ENCODE measurements around the gene KRT6C. TPM values are rescaled to one million over a fixed set of nuclear protein-coding genes. Genes with fewer than 3 reads are reported as not detected.

The KRT6C gene
- total RNA-seq, 4 donors from 2014 or later: not detected

- H3K4me3 ChIP-seq: no peak within 1 kb of the TSS
- 91% methylated on average over 20 of the region's 29 CpGs for WGBS
- no peaks in the 10 kb centered on the region for H3K36me3 ChIP-seq
- peak; percentile 82 for DNase-seq (ENCODE audit: extremely low spot score)
- H3K9me3 ChIP-seq: no peaks in the 10 kb centered on the region
- no peak within 1 kb of the TSS for H3K27ac ChIP-seq (replicated peaks in 1 of 4)
- H3K27me3 ChIP-seq: peaks cover 0 to 6% (median 0%) of the 10 kb centered on the region in 4 donors
- intact Hi-C loops (cut with DNase I): no loop called here
- peaks cover 0 to 7% (median 0%) of the 10 kb centered on the region in 4 donors for H3K4me1 ChIP-seq
- no peak for TF ChIP-seq EP300 (IDR thresholded peaks at IDR 0.05)
- no peak for TF ChIP-seq POLR2A (IDR thresholded peaks at IDR 0.05; ENCODE audit: low read depth)
- no peak for TF ChIP-seq POLR2AphosphoS5 (IDR thresholded peaks at IDR 0.05)
- no peak for TF ChIP-seq CTCF (IDR thresholded peaks at IDR 0.05)
Measured at GRCh38 chr12:52519826-52520662, 46.4 kb upstream of the KRT6C start, which contains the start of gene KRT5. Gene KRT5 (minus strand): TSS chr12:52520394. CDS start chr12:52520296, 98 bp downstream.

GRCh38 chr12:52519387-52519703 lies 45.7 kb upstream of the KRT6C start:
- Histone ChIP-seq H3K27ac (replicated peaks in 1 of 4) (no peak overlapping the region), H3K4me1 (peaks cover 0 to 7% (median 0%) of the 10 kb centered on the region in 4 donors), H3K36me3 (no peaks in the 10 kb centered on the region), H3K27me3 (peaks cover 0 to 4% (median 0%) of the 10 kb centered on the region in 4 donors), H3K4me3 (no peak overlapping the region), H3K9me3 (no peaks in the 10 kb centered on the region)
- intact Hi-C loops (cut with DNase I): no loop called here
- DNase-seq (ENCODE audit: extremely low spot score): peak; percentile 60
- 83% methylated on average over 2 of the region's 3 CpGs for WGBS
- TF ChIP-seq EP300 (IDR thresholded peaks at IDR 0.05): no peak
- TF ChIP-seq CTCF (IDR thresholded peaks at IDR 0.05): no peak
- TF ChIP-seq POLR2AphosphoS5 (IDR thresholded peaks at IDR 0.05): no peak
- TF ChIP-seq POLR2A (IDR thresholded peaks at IDR 0.05; ENCODE audit: low read depth): no peak

DNA sequence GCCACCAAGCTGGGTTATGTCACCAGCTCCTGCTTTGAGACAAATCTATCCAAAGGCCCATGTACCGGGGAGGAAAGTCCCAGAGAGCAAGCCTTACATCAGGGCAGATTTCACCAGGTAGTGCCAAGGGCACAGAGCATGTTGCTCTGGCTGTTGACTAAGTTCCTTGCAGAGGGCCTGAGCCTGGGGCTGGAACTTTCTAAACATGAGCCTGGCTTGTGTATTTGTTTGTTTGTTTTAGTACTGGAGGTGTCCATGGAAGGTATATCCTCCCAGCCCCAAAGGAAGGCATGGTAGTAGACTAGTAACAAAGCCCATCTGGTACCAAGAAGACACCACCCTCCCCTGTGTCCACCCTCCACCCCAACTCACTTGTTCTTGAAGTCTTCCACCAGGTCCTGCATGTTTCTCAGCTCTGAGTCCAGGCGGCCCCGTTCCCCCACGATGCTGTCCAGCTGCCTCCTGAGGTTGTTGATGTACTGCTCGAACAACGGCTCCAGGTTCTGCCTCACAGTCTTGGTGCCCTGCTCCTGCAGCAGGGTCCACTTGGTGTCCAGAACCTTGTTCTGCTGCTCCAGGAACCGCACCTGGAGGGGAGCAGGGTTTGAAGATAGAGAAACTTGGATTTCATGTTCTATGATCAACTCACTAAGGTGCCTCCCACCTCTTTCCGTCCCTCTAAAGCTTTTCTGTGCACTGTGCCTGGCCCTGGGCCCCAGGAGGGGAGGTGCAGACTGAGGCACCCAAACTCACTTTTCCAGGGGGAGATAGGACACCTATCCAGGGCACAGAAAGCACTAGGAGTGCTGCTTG lies 45.2 kb upstream of the KRT6C start:
- intact Hi-C loops (cut with DNase I): no loop called here
- Histone ChIP-seq H3K4me3 (no peak overlapping the region), H3K27ac (replicated peaks in 1 of 4) (no peak overlapping the region), H3K9me3 (no peaks in the 10 kb centered on the region), H3K4me1 (peaks cover 0 to 7% (median 0%) of the 10 kb centered on the region in 4 donors), H3K36me3 (no peaks in the 10 kb centered on the region), H3K27me3 (no peaks in the 10 kb centered on the region)
- WGBS: 85% methylated on average over 8 of the region's 8 CpGs
- peak; percentile 85 for DNase-seq (ENCODE audit: extremely low spot score)
- no peak for TF ChIP-seq CTCF (IDR thresholded peaks at IDR 0.05)
- no peak for TF ChIP-seq EP300 (IDR thresholded peaks at IDR 0.05)
- no peak for TF ChIP-seq POLR2A (IDR thresholded peaks at IDR 0.05; ENCODE audit: low read depth)
- no peak for TF ChIP-seq POLR2AphosphoS5 (IDR thresholded peaks at IDR 0.05)

DNA sequence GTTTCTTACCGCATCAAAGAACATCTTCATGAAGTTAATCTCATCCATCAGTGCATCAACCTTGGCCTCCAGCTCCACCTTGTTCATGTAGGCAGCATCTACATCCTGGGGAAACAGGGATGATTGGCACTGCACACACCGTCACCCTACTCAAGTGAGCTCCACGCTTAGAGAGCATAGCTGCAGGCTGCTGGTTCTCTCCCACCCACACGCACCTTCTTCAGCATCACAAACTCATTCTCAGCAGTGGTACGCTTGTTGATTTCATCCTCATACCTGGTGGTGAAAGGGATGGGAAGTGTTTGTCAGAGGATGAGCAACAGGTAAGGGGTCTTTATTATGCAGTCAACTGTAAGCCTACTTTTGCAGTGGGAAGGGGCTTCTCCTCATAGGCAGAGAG lies 44.3 kb upstream of the KRT6C start:
- Histone ChIP-seq H3K4me3 (no peak overlapping the region), H3K4me1 (peaks cover 0 to 7% (median 0%) of the 10 kb centered on the region in 4 donors), H3K9me3 (no peaks in the 10 kb centered on the region), H3K36me3 (no peaks in the 10 kb centered on the region), H3K27ac (replicated peaks in 1 of 4) (no peak overlapping the region), H3K27me3 (no peaks in the 10 kb centered on the region)
- peak; percentile 87 for DNase-seq (ENCODE audit: extremely low spot score)
- WGBS: 98% methylated on average over 5 of the region's 5 CpGs
- no peak for TF ChIP-seq POLR2A (IDR thresholded peaks at IDR 0.05; ENCODE audit: low read depth)
- no peak for TF ChIP-seq POLR2AphosphoS5 (IDR thresholded peaks at IDR 0.05)
- no peak for TF ChIP-seq EP300 (IDR thresholded peaks at IDR 0.05)
- no peak for TF ChIP-seq CTCF (IDR thresholded peaks at IDR 0.05)
- intact Hi-C loops (cut with DNase I): no loop called here

All from esophagus muscularis mucosa (tissue), 4 donors.